ENCODE results near the gene SCAMP5.
A peak's percentile ranks its signal among the peaks of the same experiment; 100 is the strongest.

Gene SCAMP5

GRCh38 chr15:74962671-74963070, 32.7 kb upstream of the SCAMP5 start:
- DNase-seq, result no peak
- Histone ChIP-seq H2BK120ac (ENCODE audit: low read depth, low read length) (no peak overlapping the region), H3K4me3 (ENCODE audit: insufficient read depth in 1 of 2, low read depth in 1 of 2, low read length in 2 of 2) (no peak overlapping the region), H3K27ac (ENCODE audit: low read length, poor library complexity, severe bottlenecking) (no peak overlapping the region), H3K4ac (ENCODE audit: low read depth in 1 of 2, low read length in 2 of 2) (no peak overlapping the region), H2AFZ (ENCODE audit: low read depth, low read length) (no peak overlapping the region), H3K4me2 (ENCODE audit: low read length, poor library complexity, severe bottlenecking) (no peak overlapping the region), H3K4me1 (ENCODE audit: control insufficient read depth, insufficient read depth, low read depth, low read length) (peaks cover 14% of the 10 kb centered on the region), H4K8ac (ENCODE audit: low read length) (no peak overlapping the region), H3K14ac (ENCODE audit: low read length in 2 of 2) (no peak overlapping the region), H2BK12ac (ENCODE audit: low read length in 2 of 2) (no peak overlapping the region), H3K18ac (ENCODE audit: low read depth in 1 of 2, low read length in 2 of 2) (no peak overlapping the region), H4K91ac (ENCODE audit: low read length) (no peak overlapping the region), H2BK15ac (ENCODE audit: low read depth, poor library complexity, severe bottlenecking) (no peak overlapping the region), H3K23ac (ENCODE audit: low read length in 2 of 2) (no peak overlapping the region), H2AK5ac (ENCODE audit: low read length, severe bottlenecking) (no peak overlapping the region), H3K27me3 (ENCODE audit: control insufficient read depth in 1 of 2, insufficient read depth in 1 of 2, low read length in 2 of 2) (peaks cover 8 to 31% of the 10 kb centered on the region in 2 experiments), H3K9ac (ENCODE audit: low read length) (no peak overlapping the region), H2BK5ac (ENCODE audit: low read depth, low read length, poor library complexity, severe bottlenecking) (no peak overlapping the region), H3K36me3 (ENCODE audit: control insufficient read depth in 1 of 2, insufficient read depth in 2 of 2, low read depth in 1 of 2, low read length in 2 of 2) (no peaks in the 10 kb centered on the region), H3K9me3 (ENCODE audit: control insufficient read depth, low read length) (no peaks in the 10 kb centered on the region), H3K79me1 (replicated peaks; ENCODE audit: low read length, poor library complexity, severe bottlenecking) (no peaks in the 10 kb centered on the region)
- WGBS, result 78% methylated on average over 2 of the region's 2 CpGs

GRCh38 chr15:74963213-74963612, 32.1 kb upstream of the SCAMP5 start:
- Histone ChIP-seq H2BK5ac (ENCODE audit: low read depth, low read length, poor library complexity, severe bottlenecking) (no peak overlapping the region), H2AK5ac (ENCODE audit: low read length, severe bottlenecking) (no peak overlapping the region), H3K36me3 (ENCODE audit: control insufficient read depth in 1 of 2, insufficient read depth in 2 of 2, low read depth in 1 of 2, low read length in 2 of 2) (no peaks in the 10 kb centered on the region), H3K18ac (ENCODE audit: low read depth in 1 of 2, low read length in 2 of 2) (no peak overlapping the region), H3K27me3 (ENCODE audit: control insufficient read depth in 1 of 2, insufficient read depth in 1 of 2, low read length in 2 of 2) (peaks cover 8 to 26% of the 10 kb centered on the region in 2 experiments), H2BK120ac (ENCODE audit: low read depth, low read length) (no peak overlapping the region), H2BK12ac (ENCODE audit: low read length in 2 of 2) (no peak overlapping the region), H3K4ac (ENCODE audit: low read depth in 1 of 2, low read length in 2 of 2) (no peak overlapping the region), H4K91ac (ENCODE audit: low read length) (no peak overlapping the region), H3K27ac (ENCODE audit: low read length, poor library complexity, severe bottlenecking) (no peak overlapping the region), H3K14ac (ENCODE audit: low read length in 2 of 2) (no peak overlapping the region), H3K9me3 (ENCODE audit: control insufficient read depth, low read length) (no peaks in the 10 kb centered on the region), H3K4me1 (ENCODE audit: control insufficient read depth, insufficient read depth, low read depth, low read length) (peaks cover 13% of the 10 kb centered on the region), H3K4me2 (ENCODE audit: low read length, poor library complexity, severe bottlenecking) (no peak overlapping the region), H2AFZ (ENCODE audit: low read depth, low read length) (no peak overlapping the region), H3K23ac (ENCODE audit: low read length in 2 of 2) (no peak overlapping the region), H3K79me1 (replicated peaks; ENCODE audit: low read length, poor library complexity, severe bottlenecking) (no peaks in the 10 kb centered on the region), H3K9ac (ENCODE audit: low read length) (no peak overlapping the region), H4K8ac (ENCODE audit: low read length) (no peak overlapping the region), H2BK15ac (ENCODE audit: low read depth, poor library complexity, severe bottlenecking) (no peak overlapping the region), H3K4me3 (ENCODE audit: insufficient read depth in 1 of 2, low read depth in 1 of 2, low read length in 2 of 2) (no peak overlapping the region)
- WGBS, result 94% methylated on average over 2 of the region's 4 CpGs
- DNase-seq, result no peak

- no peak overlapping the region for H3K4me3 ChIP-seq (ENCODE audit: insufficient read depth in 1 of 2, low read depth in 1 of 2, low read length in 2 of 2)
- no peak overlapping the region for H2BK5ac ChIP-seq (ENCODE audit: low read depth, low read length, poor library complexity, severe bottlenecking)
- no peak overlapping the region for H2BK120ac ChIP-seq (ENCODE audit: low read depth, low read length)
- H3K9me3 ChIP-seq (ENCODE audit: control insufficient read depth, low read length), result no peaks in the 10 kb centered on the region
- no peak overlapping the region for H2AK5ac ChIP-seq (ENCODE audit: low read length, severe bottlenecking)
- H2BK12ac ChIP-seq (ENCODE audit: low read length in 2 of 2), result peak overlapping the region in 1 of 2 experiments; percentile 25
- peaks cover 2% of the 10 kb centered on the region for H3K4me1 ChIP-seq (ENCODE audit: control insufficient read depth, insufficient read depth, low read depth, low read length)
- no peak overlapping the region for H4K8ac ChIP-seq (ENCODE audit: low read length)
- no peak overlapping the region for H3K18ac ChIP-seq (ENCODE audit: low read depth in 1 of 2, low read length in 2 of 2)
- peak; percentile 52 for DNase-seq
- no peaks in the 10 kb centered on the region for H3K36me3 ChIP-seq (ENCODE audit: control insufficient read depth in 1 of 2, insufficient read depth in 2 of 2, low read depth in 1 of 2, low read length in 2 of 2)
- H3K23ac ChIP-seq (ENCODE audit: low read length in 2 of 2), result no peak overlapping the region
- no peak overlapping the region for H3K4ac ChIP-seq (ENCODE audit: low read depth in 1 of 2, low read length in 2 of 2)
- no peak overlapping the region for H3K27ac ChIP-seq (ENCODE audit: low read length, poor library complexity, severe bottlenecking)
- no peak overlapping the region for H3K4me2 ChIP-seq (ENCODE audit: low read length, poor library complexity, severe bottlenecking)
- H3K79me1 ChIP-seq (replicated peaks; ENCODE audit: low read length, poor library complexity, severe bottlenecking), result no peaks in the 10 kb centered on the region
- peaks cover 0 to 10% of the 10 kb centered on the region in 2 experiments for H3K27me3 ChIP-seq (ENCODE audit: control insufficient read depth in 1 of 2, insufficient read depth in 1 of 2, low read length in 2 of 2)
- no peak overlapping the region for H2AFZ ChIP-seq (ENCODE audit: low read depth, low read length)
- no peak overlapping the region for H3K14ac ChIP-seq (ENCODE audit: low read length in 2 of 2)
- H3K9ac ChIP-seq (ENCODE audit: low read length), result peak overlapping the region; percentile 63
- no peak overlapping the region for H4K91ac ChIP-seq (ENCODE audit: low read length)
- WGBS, result 19% methylated on average over 3 of the region's 3 CpGs
- no peak overlapping the region for H2BK15ac ChIP-seq (ENCODE audit: low read depth, poor library complexity, severe bottlenecking)
These were observed 30.6 kb upstream of the SCAMP5 start for GRCh38 chr15:74964794-74965193.

GRCh38 chr15:74967670-74968069, 27.7 kb upstream of the SCAMP5 start:
- Histone ChIP-seq H4K91ac (ENCODE audit: low read length) (no peak overlapping the region), H3K4me2 (ENCODE audit: low read length, poor library complexity, severe bottlenecking) (no peak overlapping the region), H3K23ac (ENCODE audit: low read length in 2 of 2) (no peak overlapping the region), H3K27me3 (ENCODE audit: control insufficient read depth in 1 of 2, insufficient read depth in 1 of 2, low read length in 2 of 2) (peaks cover 0 to 3% of the 10 kb centered on the region in 2 experiments), H3K36me3 (ENCODE audit: control insufficient read depth in 1 of 2, insufficient read depth in 2 of 2, low read depth in 1 of 2, low read length in 2 of 2) (no peaks in the 10 kb centered on the region), H3K9ac (ENCODE audit: low read length) (no peak overlapping the region), H3K14ac (ENCODE audit: low read length in 2 of 2) (no peak overlapping the region), H2BK120ac (ENCODE audit: low read depth, low read length) (no peak overlapping the region), H3K27ac (ENCODE audit: low read length, poor library complexity, severe bottlenecking) (no peak overlapping the region), H3K4me3 (ENCODE audit: insufficient read depth in 1 of 2, low read depth in 1 of 2, low read length in 2 of 2) (no peak overlapping the region), H3K4ac (ENCODE audit: low read depth in 1 of 2, low read length in 2 of 2) (no peak overlapping the region), H3K4me1 (ENCODE audit: control insufficient read depth, insufficient read depth, low read depth, low read length) (peaks cover 2% of the 10 kb centered on the region), H3K9me3 (ENCODE audit: control insufficient read depth, low read length) (no peaks in the 10 kb centered on the region), H3K79me1 (replicated peaks; ENCODE audit: low read length, poor library complexity, severe bottlenecking) (no peaks in the 10 kb centered on the region), H2AFZ (ENCODE audit: low read depth, low read length) (no peak overlapping the region), H2BK12ac (ENCODE audit: low read length in 2 of 2) (no peak overlapping the region), H2BK15ac (ENCODE audit: low read depth, poor library complexity, severe bottlenecking) (no peak overlapping the region), H3K18ac (ENCODE audit: low read depth in 1 of 2, low read length in 2 of 2) (no peak overlapping the region), H2BK5ac (ENCODE audit: low read depth, low read length, poor library complexity, severe bottlenecking) (no peak overlapping the region), H2AK5ac (ENCODE audit: low read length, severe bottlenecking) (no peak overlapping the region), H4K8ac (ENCODE audit: low read length) (no peak overlapping the region)
- WGBS, result 87% methylated on average over 5 of the region's 5 CpGs
- DNase-seq, result no peak

All from mesenchymal stem cell (in vitro differentiated cells and primary cell).